ENCODE results near the gene SMARCA2.

- TF ChIP-seq POLR2A (IDR thresholded peaks at IDR 0.05) (no peak), CTCF (IDR thresholded peaks at IDR 0.05) (no peak)
Observed at GRCh38 chr9:2214707-2215106, 199.6 kb downstream of the SMARCA2 start.

All from testis (tissue), 2 donors.